Measurements from ENCODE around the gene SLC1A3. TPM values are rescaled to one million over a fixed set of nuclear protein-coding genes. Genes with fewer than 3 reads are reported as not detected.

The SLC1A3 gene
- total RNA-seq, 1 experiment from 2014 or later: 9.6 TPM

- H3K27me3 Mint-ChIP-seq (ENCODE audit: insufficient read depth, unreplicated experiment): no peaks in the 10 kb centered on the region
- TF ChIP-seq CTCF (IDR thresholded peaks at IDR 0.05; ENCODE audit: unreplicated experiment): no peak
- peaks cover 14% of the 10 kb centered on the region for H3K36me3 Mint-ChIP-seq (ENCODE audit: insufficient read depth, unreplicated experiment)
- intact Hi-C loops (cut with micrococcal nuclease): no loop called here
- no peaks in the 10 kb centered on the region for H3K9me3 Mint-ChIP-seq (ENCODE audit: unreplicated experiment)
- CTCF ChIA-PET: no interaction called here
- H3K27ac Mint-ChIP-seq (ENCODE audit: low read depth, unreplicated experiment): no peak overlapping the region
- no TSS peak for BruUV-seq (replicated peaks)
- no peak for DNase-seq (ENCODE audit: unreplicated experiment)
- POLR2A ChIA-PET: no interaction called here
- peaks cover 5% of the 10 kb centered on the region for H3K4me1 Mint-ChIP-seq (ENCODE audit: insufficient read depth, unreplicated experiment)
- no peak overlapping the region for H3K4me3 Mint-ChIP-seq (ENCODE audit: unreplicated experiment)
Observed at GRCh38 chr5:36648426-36648825, 42.0 kb downstream of the SLC1A3 start.

- H3K27ac Mint-ChIP-seq (ENCODE audit: low read depth, unreplicated experiment): no peak overlapping the region
- POLR2A ChIA-PET: interaction anchor here (0.6 to 2.5 kb wide), 2 partner anchors 45 to 563 kb away, joined by 3 to 7 read pairs; partner anchors contain the start of gene SLC1A3
- BruUV-seq (replicated peaks): no TSS peak
- no peak overlapping the region for H3K4me3 Mint-ChIP-seq (ENCODE audit: unreplicated experiment)
- peaks cover under 1% of the 10 kb centered on the region for H3K4me1 Mint-ChIP-seq (ENCODE audit: insufficient read depth, unreplicated experiment)
- intact Hi-C loops (cut with micrococcal nuclease): no loop called here
- DNase-seq (ENCODE audit: unreplicated experiment): no peak
- CTCF ChIA-PET: interaction anchor here (0.6 to 1.2 kb wide), 5 partner anchors 11 to 234 kb away, joined by 3 to 5 read pairs (median 4); no protein-coding TSS in a partner anchor
- no peaks in the 10 kb centered on the region for H3K9me3 Mint-ChIP-seq (ENCODE audit: unreplicated experiment)
- no peak for TF ChIP-seq CTCF (IDR thresholded peaks at IDR 0.05; ENCODE audit: unreplicated experiment)
- no peaks in the 10 kb centered on the region for H3K27me3 Mint-ChIP-seq (ENCODE audit: insufficient read depth, unreplicated experiment)
- H3K36me3 Mint-ChIP-seq (ENCODE audit: insufficient read depth, unreplicated experiment): peaks cover 7% of the 10 kb centered on the region
Observed at GRCh38 chr5:36651761-36652685, 45.6 kb downstream of the SLC1A3 start.

- no TSS peak for BruUV-seq (replicated peaks)
- H3K4me1 Mint-ChIP-seq (ENCODE audit: insufficient read depth, unreplicated experiment): peaks cover 12% of the 10 kb centered on the region
- no peaks in the 10 kb centered on the region for H3K9me3 Mint-ChIP-seq (ENCODE audit: unreplicated experiment)
- no peak for DNase-seq (ENCODE audit: unreplicated experiment)
- H3K4me3 Mint-ChIP-seq (ENCODE audit: unreplicated experiment): no peak overlapping the region
- peaks cover 7% of the 10 kb centered on the region for H3K36me3 Mint-ChIP-seq (ENCODE audit: insufficient read depth, unreplicated experiment)
- ChIA-PET POLR2A (interaction anchor here (1.0 to 2.5 kb wide), 2 partner anchors 8 to 46 kb away, joined by 3 to 7 read pairs; partner anchors contain the start of gene SLC1A3), CTCF (interaction anchor here (0.9 to 1.6 kb wide), 4 partner anchors 12 to 238 kb away, joined by 3 read pairs; no protein-coding TSS in a partner anchor)
- intact Hi-C loops (cut with micrococcal nuclease): no loop called here
- no peak overlapping the region for H3K27ac Mint-ChIP-seq (ENCODE audit: low read depth, unreplicated experiment)
- H3K27me3 Mint-ChIP-seq (ENCODE audit: insufficient read depth, unreplicated experiment): no peaks in the 10 kb centered on the region
- no peak for TF ChIP-seq CTCF (IDR thresholded peaks at IDR 0.05; ENCODE audit: unreplicated experiment)
Observed at GRCh38 chr5:36653044-36653705, 46.8 kb downstream of the SLC1A3 start.

DNA sequence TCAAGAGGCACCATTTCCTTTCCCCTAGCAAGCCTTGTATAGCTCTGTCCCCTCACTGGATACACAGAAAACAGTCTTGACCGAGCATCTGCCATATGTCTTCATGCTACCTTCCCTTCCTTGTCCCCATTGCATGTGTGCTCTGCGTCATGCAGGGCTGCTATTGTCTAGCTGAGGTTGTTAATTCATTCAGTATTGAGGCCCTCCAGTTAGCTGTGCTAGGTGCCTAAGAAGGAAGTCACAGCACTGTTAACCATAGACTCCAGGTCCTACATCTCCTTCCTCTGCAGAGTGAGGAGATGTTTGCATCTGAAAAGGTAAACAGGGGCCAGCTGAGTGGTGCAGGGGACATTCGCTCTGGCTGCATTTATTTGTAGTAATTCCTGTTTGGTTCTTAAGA, 48.2 kb downstream of the SLC1A3 start:
- CTCF ChIA-PET: interaction anchor here (0.5 to 1.6 kb wide), 3 partner anchors 42 to 747 kb away, joined by 3 to 4 read pairs (median 3); no protein-coding TSS in a partner anchor
- POLR2A ChIA-PET: interaction anchor here (0.6 kb wide), 1 partner anchor 9 kb away, joined by 3 read pairs; no protein-coding TSS in a partner anchor
- Mint-ChIP-seq H3K36me3 (ENCODE audit: insufficient read depth, unreplicated experiment) (peaks cover 7% of the 10 kb centered on the region), H3K9me3 (ENCODE audit: unreplicated experiment) (no peaks in the 10 kb centered on the region), H3K4me1 (ENCODE audit: insufficient read depth, unreplicated experiment) (peaks cover 20% of the 10 kb centered on the region), H3K27me3 (ENCODE audit: insufficient read depth, unreplicated experiment) (no peaks in the 10 kb centered on the region), H3K4me3 (ENCODE audit: unreplicated experiment) (no peak overlapping the region), H3K27ac (ENCODE audit: low read depth, unreplicated experiment) (no peak overlapping the region)
- BruUV-seq (replicated peaks): no TSS peak
- intact Hi-C loops (cut with micrococcal nuclease): no loop called here
- TF ChIP-seq CTCF (IDR thresholded peaks at IDR 0.05; ENCODE audit: unreplicated experiment): no peak
- DNase-seq (ENCODE audit: unreplicated experiment): no peak
